HG03457 (cell line): ENCODE results near the gene OSGIN1.
A peak's percentile ranks its signal among the peaks of the same experiment; 100 is the strongest.

ENCODE experiments used
- ATAC-seq: cut with Tn5 transposase; IDR thresholded peaks from one replicate; pipeline ENCODE4 v1.9.1; 2021; ENCODE audit warnings: moderate number of reproducible peaks; ENCODE audit not compliant: unreplicated experiment

Gene OSGIN1

DNA sequence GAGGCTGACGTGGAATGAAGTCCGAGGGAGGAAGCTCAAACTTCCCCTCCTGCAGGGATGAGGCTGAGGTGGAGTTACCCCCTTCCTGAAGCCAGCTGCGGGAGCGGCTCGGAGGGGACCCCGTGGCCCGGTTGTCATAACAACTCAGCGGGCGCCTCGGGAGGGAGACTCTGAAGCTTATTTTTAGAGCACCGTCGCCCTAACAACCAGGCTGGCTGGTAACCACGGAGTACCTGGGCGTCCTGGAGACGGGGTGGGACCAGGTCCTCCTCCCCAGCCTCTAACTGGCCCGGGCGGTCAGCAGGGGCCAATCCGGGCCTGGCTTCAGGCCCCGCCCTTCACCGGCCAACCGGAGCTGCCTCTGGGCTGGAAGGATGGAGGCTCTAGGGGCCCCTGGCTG, 42.7 kb downstream of the OSGIN1 start:
- no peak for ATAC-seq

DNA sequence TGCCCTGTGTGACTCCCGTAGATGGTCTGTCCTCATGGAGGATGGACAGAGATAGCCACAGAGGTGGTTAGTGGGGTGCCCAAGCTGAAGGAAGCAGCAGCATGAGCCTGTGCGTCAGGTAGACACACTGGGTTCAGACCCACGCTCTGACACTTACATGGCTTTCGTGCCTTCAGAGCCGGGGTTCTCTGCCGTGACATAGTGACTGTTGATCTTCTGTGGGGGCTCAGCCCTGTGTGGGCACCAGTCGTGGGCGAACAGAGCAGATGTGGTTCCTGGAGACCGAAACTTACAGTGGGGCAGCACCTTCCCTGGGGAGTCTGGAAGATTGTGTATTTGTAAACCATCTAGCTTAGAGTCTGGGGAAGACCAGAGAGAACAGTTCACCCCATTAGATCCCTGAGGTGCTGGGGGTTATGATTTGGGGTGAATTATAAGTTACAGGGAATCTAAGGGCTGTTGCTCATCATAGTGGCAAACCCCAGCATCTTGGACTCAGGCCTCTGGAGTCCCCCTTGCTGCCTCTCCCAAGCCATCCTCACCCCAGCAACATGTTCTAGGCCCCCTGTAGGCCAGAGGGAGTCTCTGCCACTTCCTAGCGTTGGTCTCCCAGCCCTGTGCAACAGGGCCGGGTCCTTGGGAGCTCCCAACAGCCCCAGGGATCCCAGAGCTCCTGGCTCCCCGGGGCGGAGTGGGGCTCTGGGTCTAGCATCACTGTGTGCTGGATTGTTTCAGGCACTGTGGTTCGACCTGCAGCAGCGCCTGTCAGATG, 43.6 kb downstream of the OSGIN1 start:
- ATAC-seq = no peak

DNA sequence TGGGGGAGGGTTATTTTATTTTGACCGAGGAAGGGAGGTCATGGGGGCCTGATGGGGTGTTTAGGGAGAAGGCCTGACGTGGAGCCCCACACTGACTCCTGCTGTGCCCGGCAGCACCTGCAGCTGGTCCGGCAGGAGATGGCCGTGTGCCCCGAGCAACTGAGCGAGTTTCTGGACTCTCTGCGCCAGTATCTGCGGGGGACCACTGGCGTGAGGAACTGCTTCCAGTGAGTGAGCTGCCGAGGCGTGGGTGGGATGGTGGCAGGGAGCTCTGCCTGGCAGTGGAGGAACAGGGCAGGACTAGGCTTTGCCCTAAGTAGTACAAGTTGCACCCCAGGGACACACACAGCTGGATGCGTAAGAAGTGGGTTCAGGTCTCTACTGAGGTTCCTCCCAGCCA, 45.1 kb downstream of the OSGIN1 start:
- ATAC-seq = no peak

DNA sequence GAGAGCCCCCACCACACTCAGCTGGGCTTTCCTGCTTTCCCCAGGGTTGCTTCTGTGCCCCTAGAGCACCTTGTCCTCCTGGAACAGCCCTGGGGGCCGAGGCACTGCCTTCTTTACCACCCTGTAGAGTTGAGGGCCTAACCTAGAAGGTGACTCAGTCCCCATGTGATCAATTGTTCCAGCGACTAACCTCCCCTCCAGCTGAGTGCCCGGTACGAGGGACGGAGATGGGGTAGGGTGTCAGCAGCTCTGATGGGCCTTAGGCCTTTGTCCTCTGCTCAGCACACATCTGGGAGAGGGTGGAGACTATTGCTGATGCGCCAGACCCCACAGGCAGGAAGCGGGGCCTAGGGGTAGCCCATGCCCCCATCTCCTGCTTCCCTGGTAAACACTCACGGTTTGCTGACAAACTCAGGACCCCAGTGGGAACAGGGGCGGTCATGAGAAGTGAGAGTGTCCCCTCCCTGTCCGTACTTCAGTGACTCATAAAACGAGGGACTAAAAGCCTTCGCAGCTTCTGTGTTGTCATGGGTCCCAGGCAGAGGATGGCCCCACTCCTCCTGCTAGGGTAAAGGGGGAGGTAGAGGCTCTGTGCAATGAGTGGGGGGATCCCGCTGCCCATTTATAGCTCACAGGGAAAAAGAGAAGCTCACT, 48.1 kb downstream of the OSGIN1 start:
- ATAC-seq = no peak

DNA sequence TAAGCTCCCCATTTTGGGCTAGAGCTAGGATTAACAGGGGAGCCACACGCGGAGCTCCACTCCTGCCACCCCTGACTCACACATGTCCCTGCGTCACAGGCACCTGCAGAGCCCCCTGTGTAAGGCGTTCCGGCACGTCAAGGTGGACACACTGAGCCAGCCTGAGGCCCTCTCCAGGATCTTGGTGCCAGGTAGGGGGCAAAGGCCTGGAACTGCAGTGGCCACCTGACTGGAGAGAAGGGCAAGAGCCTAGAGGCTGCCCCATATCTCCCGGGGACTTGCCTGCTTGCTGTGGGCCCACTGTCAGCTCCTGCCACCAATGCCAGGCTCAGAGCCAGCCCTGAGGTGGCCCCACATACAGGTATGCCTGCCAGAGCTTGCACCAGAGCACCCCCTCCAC, 48.7 kb downstream of the OSGIN1 start:
- no peak for ATAC-seq

DNA sequence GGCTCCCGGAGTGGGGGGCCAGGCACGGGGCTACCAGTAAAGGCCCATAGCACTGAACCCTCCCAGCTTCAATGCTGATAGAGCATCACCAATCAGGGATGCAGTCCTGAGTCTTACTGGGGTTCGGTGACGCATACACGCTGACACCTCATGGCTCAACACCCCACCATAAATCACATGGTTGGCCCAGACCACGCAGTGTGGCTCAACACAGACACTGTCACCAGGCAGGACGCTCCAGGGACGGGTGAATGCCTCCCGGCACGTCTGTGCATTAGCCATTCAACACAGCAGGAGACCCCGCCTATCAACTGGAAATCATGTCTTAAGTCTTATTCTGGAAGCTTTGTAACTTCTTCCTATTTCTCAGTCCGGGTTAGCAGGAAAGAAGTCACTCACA, 50.0 kb downstream of the OSGIN1 start:
- ATAC-seq = no peak

DNA sequence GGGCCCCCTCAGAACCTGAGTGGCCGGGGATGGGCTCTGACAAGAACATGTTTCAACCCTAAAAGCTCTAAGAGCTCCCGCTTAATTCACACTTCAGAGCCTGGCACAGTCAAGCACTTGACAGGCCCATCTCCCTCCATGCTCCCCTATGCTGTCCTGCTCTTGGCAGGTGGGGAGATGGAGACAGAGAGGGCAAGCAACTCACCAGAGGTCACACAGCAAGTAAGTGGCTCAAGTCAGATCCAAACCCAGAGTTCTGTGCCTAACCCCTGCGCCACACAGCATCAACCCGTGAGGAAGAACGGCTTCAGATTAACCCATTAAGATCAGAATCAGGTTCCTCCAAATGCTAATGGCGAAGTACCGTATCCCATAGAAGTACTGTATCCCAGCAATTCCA, 51.4 kb downstream of the OSGIN1 start:
- ATAC-seq = no peak

DNA sequence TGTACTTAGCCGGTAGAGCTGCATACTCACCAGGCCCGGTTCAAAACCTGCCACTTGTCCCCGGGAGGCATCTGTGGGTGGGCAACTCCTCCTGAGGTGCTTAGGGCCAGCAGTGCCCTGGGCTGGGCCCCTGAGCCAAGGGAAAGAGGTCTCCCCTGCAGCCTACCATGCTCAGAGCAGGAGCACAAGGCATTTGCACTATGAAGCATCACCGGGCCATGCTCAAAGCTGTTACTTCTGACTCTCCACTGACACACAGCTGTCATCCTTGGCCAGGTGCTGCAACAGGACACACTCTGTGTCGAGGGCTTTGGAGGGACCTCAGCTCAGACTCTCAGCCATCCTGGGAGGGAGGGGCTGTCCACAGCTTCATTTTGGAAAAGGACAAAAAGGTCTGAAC, 52.4 kb downstream of the OSGIN1 start:
- no peak for ATAC-seq

DNA sequence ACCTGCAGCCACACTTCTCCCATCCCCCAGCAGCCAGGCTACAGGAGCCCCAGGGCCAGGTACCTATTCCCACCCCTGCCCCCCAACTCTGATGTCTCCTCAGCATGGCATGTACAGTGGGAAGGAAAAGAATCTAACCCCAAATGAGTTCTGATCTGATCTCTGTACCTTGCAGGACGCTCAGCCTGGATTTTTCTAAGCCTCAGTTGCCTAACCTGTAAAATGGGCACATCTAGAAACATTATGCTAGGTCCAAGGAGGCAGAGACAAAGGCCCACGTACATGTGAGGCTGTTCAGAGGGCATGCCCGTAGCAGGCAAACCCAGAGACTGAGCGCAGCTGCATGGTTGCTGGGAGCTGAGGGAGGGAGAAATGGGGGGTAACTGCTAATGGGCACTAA, 54.5 kb downstream of the OSGIN1 start:
- no peak for ATAC-seq

DNA sequence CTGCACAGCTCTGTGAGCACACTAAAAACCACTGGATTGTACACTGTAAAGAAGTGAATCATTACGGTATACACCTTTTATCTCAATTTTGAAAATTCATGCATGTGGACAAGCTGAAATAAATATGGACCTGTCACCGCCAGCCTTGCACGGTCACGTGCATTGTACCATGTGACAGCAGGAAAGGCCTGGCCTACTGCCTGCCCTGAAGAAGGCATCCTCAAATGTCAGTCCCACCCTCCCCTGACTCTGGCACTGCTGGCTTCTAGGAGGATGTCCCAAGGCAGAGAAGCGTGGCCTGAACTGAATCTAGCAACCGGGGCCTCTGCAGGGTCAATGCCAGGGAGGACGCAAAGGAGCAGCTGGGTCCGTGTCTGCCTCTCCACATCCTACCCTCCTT, 54.9 kb downstream of the OSGIN1 start:
- no peak for ATAC-seq

DNA sequence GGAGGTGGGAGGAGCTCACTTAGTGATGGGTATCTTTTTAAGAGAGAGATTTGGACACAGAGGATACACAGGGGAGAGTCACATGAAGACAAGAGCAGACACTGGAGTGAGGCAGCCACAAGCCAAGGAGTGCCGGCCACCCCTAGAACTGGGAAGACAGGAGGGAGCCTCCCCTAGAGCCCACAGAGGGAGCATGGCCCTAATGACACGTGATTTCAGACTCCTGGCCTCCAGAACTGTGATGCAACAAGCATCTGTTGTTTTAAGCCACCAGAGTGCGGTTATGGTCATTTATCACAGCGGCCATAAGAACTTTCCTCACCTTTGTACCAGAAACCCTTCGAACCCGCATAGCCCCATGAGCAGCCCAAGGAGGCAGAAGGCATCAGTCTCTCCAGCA, 56.2 kb downstream of the OSGIN1 start:
- no peak for ATAC-seq

DNA sequence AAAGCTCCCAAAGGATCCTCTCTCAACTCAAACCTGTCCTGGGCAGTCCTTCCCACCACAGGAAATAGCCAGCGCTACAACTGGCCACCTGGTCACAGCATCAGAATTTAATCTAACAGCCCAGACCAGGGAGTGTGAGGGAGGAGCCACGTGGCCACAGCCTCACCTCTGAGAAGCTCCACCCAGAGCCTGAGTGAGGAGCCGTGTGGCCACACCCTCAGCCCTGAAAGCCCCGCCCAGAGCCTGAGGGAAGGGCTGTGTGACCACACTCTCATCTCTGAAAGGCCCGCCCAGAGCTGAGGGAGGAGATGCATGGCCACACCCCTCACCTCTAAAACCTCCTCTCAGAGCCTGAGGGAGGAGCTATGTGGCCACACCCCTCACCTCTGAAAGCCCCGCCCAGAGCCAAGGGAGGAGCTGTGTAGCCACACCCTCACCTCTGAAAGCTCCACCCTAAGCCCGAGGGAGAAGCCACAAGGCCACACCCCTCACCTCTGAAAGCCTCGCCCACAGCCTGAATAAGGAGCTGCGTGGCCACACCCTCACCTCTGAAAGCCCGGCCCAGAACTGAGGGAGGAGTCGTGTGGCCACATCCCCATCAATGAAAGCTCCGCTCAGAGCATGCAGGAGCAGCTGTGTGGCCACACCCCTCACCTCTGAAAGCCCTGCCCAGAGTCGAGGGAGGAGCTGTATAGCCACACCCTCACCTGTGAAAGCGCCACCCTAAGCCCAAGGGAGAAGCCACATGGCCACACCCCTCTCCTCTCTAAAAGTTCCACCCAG, 60.9 kb downstream of the OSGIN1 start:
- ATAC-seq = peak; percentile 66

DNA sequence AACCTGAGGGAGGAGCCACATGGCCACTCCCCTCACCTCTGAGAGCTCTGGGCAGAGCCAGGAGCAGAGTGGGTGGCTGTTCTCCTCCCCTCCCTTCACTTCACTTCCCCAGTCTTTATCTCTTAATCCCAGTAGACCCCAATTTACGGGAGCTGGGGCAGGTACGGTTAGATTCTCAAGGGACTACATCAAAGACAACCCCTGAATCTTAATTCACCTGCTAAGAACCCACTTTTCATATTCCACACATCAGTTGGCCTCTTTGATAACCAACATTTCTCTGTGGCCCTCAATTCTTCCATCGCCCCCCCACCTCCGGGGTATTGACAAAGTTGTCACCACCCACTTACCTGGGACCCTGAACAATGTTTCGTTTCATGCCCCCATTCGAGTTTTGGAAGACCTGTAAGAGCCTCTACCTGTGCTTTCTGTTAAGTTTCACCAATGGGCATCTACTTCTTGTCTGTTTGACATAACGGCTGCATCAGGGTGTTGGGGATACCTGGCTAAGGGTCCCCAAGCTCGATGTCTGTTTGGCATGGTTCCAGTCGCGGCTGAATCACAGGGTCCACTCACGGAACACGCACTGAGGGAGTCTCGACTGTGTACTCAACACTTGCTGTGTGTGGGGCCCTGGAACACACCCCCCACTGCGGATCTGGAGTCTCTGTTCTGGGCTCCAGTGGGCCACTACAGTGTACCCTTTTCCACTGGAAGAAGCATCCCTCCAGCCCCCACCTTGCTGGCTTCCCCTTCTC, 61.7 kb downstream of the OSGIN1 start:
- ATAC-seq = no peak

DNA sequence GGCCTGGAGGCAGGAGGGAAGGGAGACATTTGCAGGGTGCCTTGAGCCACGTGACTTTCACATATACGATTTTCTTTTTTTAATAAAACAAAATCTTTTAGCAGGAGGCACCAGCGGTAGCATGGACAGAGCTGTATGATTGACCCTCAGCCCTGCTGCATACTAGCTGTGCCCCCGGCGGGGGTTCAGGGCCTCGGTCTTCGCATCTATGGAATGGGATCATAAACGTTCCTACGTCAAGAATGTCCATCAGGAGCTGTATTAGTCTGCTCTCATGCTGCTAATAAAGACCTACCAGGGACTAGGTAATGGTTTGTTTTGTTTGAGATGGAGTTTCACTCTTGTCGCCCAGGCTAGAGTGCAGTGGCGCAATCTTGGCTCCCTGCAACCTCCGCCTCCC, 62.4 kb downstream of the OSGIN1 start:
- no peak for ATAC-seq
